Panc1 (cell line): Measurements from ENCODE around the gene OSBPL9. TPM values are rescaled to one million over a fixed set of nuclear protein-coding genes. Genes with fewer than 3 reads are reported as not detected.

Experiments
- ATAC-seq: fragments of 200-7000 bp; cut with Tn5 transposase; 2 replicates; pipeline ENCODE4 v1.9.1; 2020; ENCODE audit warnings: mild to moderate bottlenecking, moderate library complexity
- BruUV-seq: library from RNA; stranded (reverse); fragments of 400-500 nt; replicated peaks from 2 replicates; lab custom pipeline; 2021; lab: Mats Ljungman, UMichigan
- CTCF ChIA-PET: fragments of 300-600 bp; sonication (Branson Sonifier 250); formaldehyde crosslinking; loops from one replicate; lab custom pipeline; 2022; ENCODE audit warnings: antibody characterized with exemption; lab: Charles Lee
- POLR2A ChIA-PET: fragments of 300-600 bp; sonication (Branson Sonifier 250); formaldehyde crosslinking; loops from one replicate; lab custom pipeline; 2022; ENCODE audit warnings: antibody characterized with exemption; lab: Charles Lee
- DNase-seq: peaks from one replicate; pipeline ENCODE4 v3.0.0-alpha.2; 2010; ENCODE audit warnings: low read depth, low spot score
- H3K27ac ChIP-seq: 2 replicates; pipeline ENCODE4 v1.5.1; 2011; ENCODE audit warnings: mild to moderate bottlenecking, low read length, inconsistent platforms
- H3K27me3 ChIP-seq: fragments of 200-500 bp; sonication (Bioruptor generic); 2 replicates; pipeline ENCODE4 v1.6.0; 2014; ENCODE audit warnings: low read length, inconsistent platforms; ENCODE audit not compliant: control insufficient read depth, insufficient read depth
- H3K36me3 ChIP-seq: fragments of 200-500 bp; sonication (Bioruptor generic); 2 replicates; pipeline ENCODE4 v1.5.1; 2014; ENCODE audit warnings: inconsistent platforms, mild to moderate bottlenecking, low read length, moderate library complexity; ENCODE audit not compliant: control insufficient read depth, insufficient read depth
- H3K4me1 ChIP-seq: 2 replicates; pipeline ENCODE4 v1.5.1; 2011; ENCODE audit warnings: inconsistent platforms, mild to moderate bottlenecking, low read length, moderate library complexity; ENCODE audit not compliant: control insufficient read depth, insufficient read depth
- H3K4me3 ChIP-seq, 2 experiments: 2 replicates each; pipeline ENCODE4 v1.5.1; 2011 to 2012; ENCODE audit warnings: low read depth in 2 of 2, low read length in 2 of 2, mild to moderate bottlenecking in 2 of 2, inconsistent platforms in 1 of 2, moderate library complexity in 1 of 2
- H3K9me3 ChIP-seq: fragments of 200-500 bp; sonication (Bioruptor generic); 2 replicates; pipeline ENCODE4 v1.5.1; 2014; ENCODE audit warnings: low read depth, mild to moderate bottlenecking, inconsistent platforms, low read length, moderate library complexity; ENCODE audit not compliant: control insufficient read depth, insufficient read depth
- POLR2AphosphoS5 ChIP-seq: IDR thresholded peaks from 2 replicates; pipeline ENCODE4 v1.6.1; 2012; ENCODE audit warnings: mild to moderate bottlenecking, low read depth, low read length, moderate library complexity
- SIN3A ChIP-seq: IDR thresholded peaks from 2 replicates; pipeline ENCODE4 v1.6.1; 2012; ENCODE audit warnings: low read depth, mild to moderate bottlenecking, low read length, moderate library complexity, borderline replicate concordance; ENCODE audit not compliant: insufficient read depth
- TCF7L2 ChIP-seq: IDR thresholded peaks from 2 replicates; pipeline ENCODE4 v1.6.1; 2011; ENCODE audit warnings: mild to moderate bottlenecking, low read depth, low read length, inconsistent platforms
- in situ Hi-C: cut with HindIII; loops from 2 replicates; pipeline ENCODE4 v1.10.0; 2016; ENCODE audit warnings: low sequenced_read_pairs, low pct_unique_long_range_greater_than_20kb
- intact Hi-C: fragments of 100-400 bp; cut with micrococcal nuclease; formaldehyde crosslinking; loops from one replicate; pipeline ENCODE4 v1.10.0; 2022; ENCODE audit not compliant: unreplicated experiment
- total RNA-seq: library from RNA; stranded (reverse); gene quantifications from one replicate; pipeline ENCODE4 v1.2.1, GENCODE V29; 2021; ENCODE audit not compliant: unreplicated experiment
- TF ChIP-seq, protein P1 (sequence below): fragments of 450-650 bp; IDR thresholded peaks from 2 replicates; pipeline ENCODE4 v1.5.1; 2017; ENCODE audit warnings: mild to moderate bottlenecking
- TF ChIP-seq, protein P2 (sequence below), 2 experiments: IDR thresholded peaks; 2 replicates each; pipeline ENCODE4 v1.6.1; 2011 to 2012; ENCODE audit warnings: low read depth in 2 of 2, control low read depth in 1 of 2, low read length in 1 of 2, mild to moderate bottlenecking in 1 of 2, moderate library complexity in 1 of 2; ENCODE audit not compliant: insufficient read depth in 1 of 2

Gene OSBPL9
- total RNA-seq, 1 experiment from 2014 or later, result 85.5 TPM

DNA sequence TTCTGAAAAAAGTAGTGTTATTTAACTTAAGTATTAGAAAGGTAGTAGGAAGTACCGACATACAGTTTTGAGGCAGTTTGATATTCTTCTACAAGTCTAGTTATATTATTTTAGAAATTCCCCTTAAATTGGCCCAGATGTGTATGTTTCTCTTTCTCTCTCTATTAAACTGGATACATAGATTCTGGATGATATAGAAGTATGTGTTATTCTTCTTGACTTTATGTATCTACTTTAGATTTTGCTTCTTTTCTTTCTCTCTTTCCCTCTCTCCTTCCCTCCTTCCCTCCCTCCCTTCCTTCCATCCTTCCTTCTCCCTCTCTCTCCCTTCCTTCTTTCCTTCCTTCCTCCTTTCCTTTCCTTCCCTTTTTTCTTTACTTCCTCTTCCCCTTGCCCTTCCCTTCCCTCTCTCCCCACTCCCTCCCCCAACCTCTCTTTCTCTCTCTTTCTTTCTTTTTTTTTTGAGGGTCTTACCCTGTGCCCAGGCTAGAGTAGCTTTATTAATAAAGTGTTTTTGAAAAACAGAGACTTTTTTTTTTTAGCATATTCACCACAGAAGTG, 124.3 kb downstream of the OSBPL9 start:
- POLR2A ChIA-PET, result interaction anchor here (0.6 kb wide), 2 partner anchors 83 to 435 kb away, joined by 3 to 5 read pairs; no protein-coding TSS in a partner anchor
- no peak for DNase-seq
- Histone ChIP-seq H3K27ac (no peak overlapping the region), H3K4me3 (no peak overlapping the region), H3K36me3 (no peaks in the 10 kb centered on the region), H3K9me3 (no peaks in the 10 kb centered on the region), H3K4me1 (peaks cover 16% of the 10 kb centered on the region; the same call in 1 of the 2 replicates), H3K27me3 (no peaks in the 10 kb centered on the region)
- no TSS peak for BruUV-seq
- TF ChIP-seq SIN3A (no peak), TCF7L2 (no peak)
- TF ChIP-seq, protein P1, sequence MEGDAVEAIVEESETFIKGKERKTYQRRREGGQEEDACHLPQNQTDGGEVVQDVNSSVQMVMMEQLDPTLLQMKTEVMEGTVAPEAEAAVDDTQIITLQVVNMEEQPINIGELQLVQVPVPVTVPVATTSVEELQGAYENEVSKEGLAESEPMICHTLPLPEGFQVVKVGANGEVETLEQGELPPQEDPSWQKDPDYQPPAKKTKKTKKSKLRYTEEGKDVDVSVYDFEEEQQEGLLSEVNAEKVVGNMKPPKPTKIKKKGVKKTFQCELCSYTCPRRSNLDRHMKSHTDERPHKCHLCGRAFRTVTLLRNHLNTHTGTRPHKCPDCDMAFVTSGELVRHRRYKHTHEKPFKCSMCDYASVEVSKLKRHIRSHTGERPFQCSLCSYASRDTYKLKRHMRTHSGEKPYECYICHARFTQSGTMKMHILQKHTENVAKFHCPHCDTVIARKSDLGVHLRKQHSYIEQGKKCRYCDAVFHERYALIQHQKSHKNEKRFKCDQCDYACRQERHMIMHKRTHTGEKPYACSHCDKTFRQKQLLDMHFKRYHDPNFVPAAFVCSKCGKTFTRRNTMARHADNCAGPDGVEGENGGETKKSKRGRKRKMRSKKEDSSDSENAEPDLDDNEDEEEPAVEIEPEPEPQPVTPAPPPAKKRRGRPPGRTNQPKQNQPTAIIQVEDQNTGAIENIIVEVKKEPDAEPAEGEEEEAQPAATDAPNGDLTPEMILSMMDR, result no peak
- CTCF ChIA-PET, result no interaction called here
- intact Hi-C loops, result no loop called here
- in situ Hi-C loops, result no loop called here
- ATAC-seq, result no peak

DNA sequence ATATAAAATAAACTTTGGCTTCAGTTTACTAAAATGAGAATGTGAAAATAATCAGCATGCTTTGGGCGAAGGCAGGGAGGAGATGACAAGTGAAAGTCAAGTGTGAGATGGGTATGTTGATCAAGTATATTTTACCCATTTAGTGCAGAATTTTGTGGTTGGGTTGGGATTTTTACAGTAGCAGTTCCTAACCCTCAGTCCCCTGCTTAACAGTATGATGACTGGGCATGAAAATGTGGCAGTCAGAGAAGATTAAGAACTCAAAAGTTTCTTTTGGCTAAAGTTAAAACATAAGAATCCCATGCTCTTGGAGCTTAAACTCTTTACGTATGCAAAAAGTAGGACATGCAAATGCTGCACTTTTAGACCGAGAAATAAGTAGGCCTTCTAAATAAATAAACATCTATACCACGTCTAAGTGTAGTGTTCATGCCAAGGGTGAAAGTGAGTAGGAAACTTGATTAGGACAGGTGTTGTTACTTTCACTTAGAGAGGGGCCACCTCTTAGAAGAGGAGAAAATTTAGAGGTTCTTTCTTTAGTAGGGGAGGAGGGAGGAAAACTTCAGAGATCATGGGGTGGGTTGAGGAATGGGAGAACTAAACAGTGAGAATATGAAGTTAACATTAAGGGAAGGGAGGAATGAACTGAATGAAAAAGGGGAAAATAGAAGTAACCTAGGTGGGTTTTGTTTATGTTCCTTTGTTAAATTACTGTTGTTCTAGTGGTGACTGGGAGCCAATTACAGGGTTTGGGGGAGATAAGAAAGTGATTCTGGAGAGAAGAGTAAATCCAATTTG, 127.8 kb downstream of the OSBPL9 start:
- no TSS peak for BruUV-seq
- in situ Hi-C loops, result no loop called here
- no peak overlapping the region for H3K27ac ChIP-seq
- no peaks in the 10 kb centered on the region for H3K9me3 ChIP-seq
- H3K36me3 ChIP-seq, result no peaks in the 10 kb centered on the region; the same call in 1 of the 2 replicates
- ATAC-seq (no peak), DNase-seq (no peak)
- no peak overlapping the region for H3K4me3 ChIP-seq
- H3K4me1 ChIP-seq, result no peaks in the 10 kb centered on the region
- intact Hi-C loops, result no loop called here
- ChIA-PET POLR2A (no interaction called here), CTCF (no interaction called here)
- no peaks in the 10 kb centered on the region for H3K27me3 ChIP-seq
- TF ChIP-seq TCF7L2, result no peak
- no peak for TF ChIP-seq POLR2AphosphoS5
- TF ChIP-seq SIN3A, result no peak

DNA sequence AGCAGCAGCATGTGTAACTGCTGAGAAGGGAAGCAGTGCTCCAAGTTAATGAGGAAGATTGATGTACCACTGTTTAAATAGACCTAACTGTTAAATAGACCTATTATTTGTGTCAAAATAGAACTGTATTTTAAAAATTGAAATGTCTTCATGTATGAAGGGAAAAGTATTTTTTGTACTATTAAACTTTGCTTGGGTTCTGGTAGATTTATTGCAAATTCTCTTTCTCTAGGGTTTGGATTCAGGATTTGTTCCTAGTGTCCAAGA, 128.3 kb downstream of the OSBPL9 start:
- ATAC-seq, result no peak
- H3K4me1 ChIP-seq, result no peaks in the 10 kb centered on the region
- ChIA-PET POLR2A (no interaction called here), CTCF (no interaction called here)
- no peak overlapping the region for H3K27ac ChIP-seq
- in situ Hi-C loops (no loop called here), intact Hi-C loops (no loop called here)
- no peak for DNase-seq
- no peaks in the 10 kb centered on the region for H3K27me3 ChIP-seq
- H3K4me3 ChIP-seq, result no peak overlapping the region
- TF ChIP-seq, protein P1, result no peak
- no peak for TF ChIP-seq TCF7L2
- TF ChIP-seq, protein P2, sequence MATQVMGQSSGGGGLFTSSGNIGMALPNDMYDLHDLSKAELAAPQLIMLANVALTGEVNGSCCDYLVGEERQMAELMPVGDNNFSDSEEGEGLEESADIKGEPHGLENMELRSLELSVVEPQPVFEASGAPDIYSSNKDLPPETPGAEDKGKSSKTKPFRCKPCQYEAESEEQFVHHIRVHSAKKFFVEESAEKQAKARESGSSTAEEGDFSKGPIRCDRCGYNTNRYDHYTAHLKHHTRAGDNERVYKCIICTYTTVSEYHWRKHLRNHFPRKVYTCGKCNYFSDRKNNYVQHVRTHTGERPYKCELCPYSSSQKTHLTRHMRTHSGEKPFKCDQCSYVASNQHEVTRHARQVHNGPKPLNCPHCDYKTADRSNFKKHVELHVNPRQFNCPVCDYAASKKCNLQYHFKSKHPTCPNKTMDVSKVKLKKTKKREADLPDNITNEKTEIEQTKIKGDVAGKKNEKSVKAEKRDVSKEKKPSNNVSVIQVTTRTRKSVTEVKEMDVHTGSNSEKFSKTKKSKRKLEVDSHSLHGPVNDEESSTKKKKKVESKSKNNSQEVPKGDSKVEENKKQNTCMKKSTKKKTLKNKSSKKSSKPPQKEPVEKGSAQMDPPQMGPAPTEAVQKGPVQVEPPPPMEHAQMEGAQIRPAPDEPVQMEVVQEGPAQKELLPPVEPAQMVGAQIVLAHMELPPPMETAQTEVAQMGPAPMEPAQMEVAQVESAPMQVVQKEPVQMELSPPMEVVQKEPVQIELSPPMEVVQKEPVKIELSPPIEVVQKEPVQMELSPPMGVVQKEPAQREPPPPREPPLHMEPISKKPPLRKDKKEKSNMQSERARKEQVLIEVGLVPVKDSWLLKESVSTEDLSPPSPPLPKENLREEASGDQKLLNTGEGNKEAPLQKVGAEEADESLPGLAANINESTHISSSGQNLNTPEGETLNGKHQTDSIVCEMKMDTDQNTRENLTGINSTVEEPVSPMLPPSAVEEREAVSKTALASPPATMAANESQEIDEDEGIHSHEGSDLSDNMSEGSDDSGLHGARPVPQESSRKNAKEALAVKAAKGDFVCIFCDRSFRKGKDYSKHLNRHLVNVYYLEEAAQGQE (IDR thresholded peaks at IDR 0.05; ENCODE audit: insufficient read depth in 1 of 2, low read depth in 2 of 2, low read length in 1 of 2), result no peak
- no peak for TF ChIP-seq POLR2AphosphoS5
- BruUV-seq, result no TSS peak
- H3K36me3 ChIP-seq, result no peaks in the 10 kb centered on the region; the same call in 1 of the 2 replicates
- no peaks in the 10 kb centered on the region for H3K9me3 ChIP-seq
